ENCODE results near the gene CRISP1.

CRISP1 gene

GRCh38 chr6:49868951-49869529 is 2.7 kb upstream of the CRISP1 start:
- no peak overlapping the region for H3K4me3 ChIP-seq (ENCODE audit: low read length)

GRCh38 chr6:49856282-49856681 is 10.1 kb downstream of the CRISP1 start:
- no peak for TF ChIP-seq ZNF274 (IDR thresholded peaks at IDR 0.05; ENCODE audit: low read depth, low read length)
- H3K4me3 ChIP-seq (ENCODE audit: low read length) = no peak overlapping the region

More at GRCh38 chr6:49868951-49869529, 2.7 kb upstream of the CRISP1 start:
- TF ChIP-seq ZNF274 (IDR thresholded peaks at IDR 0.05; ENCODE audit: low read depth, low read length) = no peak

GRCh38 chr6:49855221-49855620 is 11.1 kb downstream of the CRISP1 start:
- no peak overlapping the region for H3K4me3 ChIP-seq (ENCODE audit: low read length)
- TF ChIP-seq ZNF274 (IDR thresholded peaks at IDR 0.05; ENCODE audit: low read depth, low read length) = no peak

GRCh38 chr6:49852975-49853374 is 13.4 kb downstream of the CRISP1 start:
- no peak for TF ChIP-seq ZNF274 (IDR thresholded peaks at IDR 0.05; ENCODE audit: low read depth, low read length)

GRCh38 chr6:49849213-49849907 is 17.0 kb downstream of the CRISP1 start:
- TF ChIP-seq ZNF274 (IDR thresholded peaks at IDR 0.05; ENCODE audit: low read depth, low read length) = no peak
- no peak overlapping the region for H3K4me3 ChIP-seq (ENCODE audit: low read length)

More at GRCh38 chr6:49852975-49853374, 13.4 kb downstream of the CRISP1 start:
- H3K4me3 ChIP-seq (ENCODE audit: low read length) = no peak overlapping the region

GRCh38 chr6:49847673-49848072 is 18.7 kb downstream of the CRISP1 start:
- no peak overlapping the region for H3K4me3 ChIP-seq (ENCODE audit: low read length)
- no peak for TF ChIP-seq ZNF274 (IDR thresholded peaks at IDR 0.05; ENCODE audit: low read depth, low read length)

- no peak for TF ChIP-seq ZNF274 (IDR thresholded peaks at IDR 0.05; ENCODE audit: low read depth, low read length)
- H3K4me3 ChIP-seq (ENCODE audit: low read length) = no peak overlapping the region
Observed at GRCh38 chr6:49847014-49847413, 19.3 kb downstream of the CRISP1 start.

GRCh38 chr6:49841424-49841823 is 24.9 kb downstream of the CRISP1 start:
- H3K4me3 ChIP-seq (ENCODE audit: low read length) = no peak overlapping the region
- TF ChIP-seq ZNF274 (IDR thresholded peaks at IDR 0.05; ENCODE audit: low read depth, low read length) = no peak

- TF ChIP-seq ZNF274 (IDR thresholded peaks at IDR 0.05; ENCODE audit: low read depth, low read length) = no peak
- no peak overlapping the region for H3K4me3 ChIP-seq (ENCODE audit: low read length)
Observed at GRCh38 chr6:49839957-49840356, 26.4 kb downstream of the CRISP1 start.

GRCh38 chr6:49839162-49839561 is 27.2 kb downstream of the CRISP1 start:
- no peak for TF ChIP-seq ZNF274 (IDR thresholded peaks at IDR 0.05; ENCODE audit: low read depth, low read length)
- H3K4me3 ChIP-seq (ENCODE audit: low read length) = no peak overlapping the region

GRCh38 chr6:49835140-49835539 is 31.2 kb downstream of the CRISP1 start:
- H3K4me3 ChIP-seq (ENCODE audit: low read length) = no peak overlapping the region
- TF ChIP-seq ZNF274 (IDR thresholded peaks at IDR 0.05; ENCODE audit: low read depth, low read length) = no peak

- H3K4me3 ChIP-seq (ENCODE audit: low read length) = no peak overlapping the region
- TF ChIP-seq ZNF274 (IDR thresholded peaks at IDR 0.05; ENCODE audit: low read depth, low read length) = no peak
Observed at GRCh38 chr6:49833386-49833785, 32.9 kb downstream of the CRISP1 start.

GRCh38 chr6:49826743-49827406 is 39.5 kb downstream of the CRISP1 start:
- no peak overlapping the region; the same call in 1 of the 2 replicates for H3K4me3 ChIP-seq (ENCODE audit: low read length)
- no peak for TF ChIP-seq ZNF274 (IDR thresholded peaks at IDR 0.05; ENCODE audit: low read depth, low read length)

GRCh38 chr6:49815166-49815565 is 51.2 kb downstream of the CRISP1 start:
- TF ChIP-seq ZNF274 (IDR thresholded peaks at IDR 0.05; ENCODE audit: low read depth, low read length) = no peak
- no peak overlapping the region for H3K4me3 ChIP-seq (ENCODE audit: low read length)

GRCh38 chr6:49813248-49813647 is 53.1 kb downstream of the CRISP1 start:
- no peak overlapping the region for H3K4me3 ChIP-seq (ENCODE audit: low read length)
- TF ChIP-seq ZNF274 (IDR thresholded peaks at IDR 0.05; ENCODE audit: low read depth, low read length) = no peak
